NCI-H748 treated with DMSO at 0.1 percent for 48 hours (cell line): ENCODE data around the gene PSMA6.
"Not testable (repeated sequence)": the region's sequence is repeated elsewhere in the genome, so short reads cannot be mapped to it uniquely, and the experiment has no call there.

Experiments used
- DNase-seq: peaks from one replicate; lab custom pipeline; 2025; lab: John Stamatoyannopoulos, UW

The PSMA6 gene

GRCh38 chr14:35344107-35344807 lies 52.1 kb downstream of the PSMA6 start:
- DNase-seq = no peak

GRCh38 chr14:35346738-35347322 lies 54.6 kb downstream of the PSMA6 start:
- DNase-seq = no peak

- DNase-seq = peak; percentile 22
Observed at GRCh38 chr14:35347323-35348043, 55.3 kb downstream of the PSMA6 start.

- not testable (repeated sequence) for DNase-seq
Observed at GRCh38 chr14:35348044-35348380, 55.8 kb downstream of the PSMA6 start.

- no peak for DNase-seq
Observed at GRCh38 chr14:35349496-35350365, 57.5 kb downstream of the PSMA6 start.

- DNase-seq = no peak
Observed at GRCh38 chr14:35351497-35351896, 59.3 kb downstream of the PSMA6 start.

GRCh38 chr14:35351897-35352273 lies 59.7 kb downstream of the PSMA6 start:
- DNase-seq = no peak

GRCh38 chr14:35352274-35353233 lies 60.4 kb downstream of the PSMA6 start:
- no peak for DNase-seq

GRCh38 chr14:35353409-35354172 lies 61.4 kb downstream of the PSMA6 start:
- no peak for DNase-seq

GRCh38 chr14:35355235-35355634 lies 63.1 kb downstream of the PSMA6 start:
- DNase-seq = not testable (repeated sequence)

GRCh38 chr14:35355981-35356841 lies 64.0 kb downstream of the PSMA6 start:
- DNase-seq = no peak

GRCh38 chr14:35359655-35360054 lies 67.5 kb downstream of the PSMA6 start:
- DNase-seq = not testable (repeated sequence)

- DNase-seq = no peak
Observed at GRCh38 chr14:35361141-35361480, 68.9 kb downstream of the PSMA6 start.

- DNase-seq = no peak
Observed at GRCh38 chr14:35362450-35362849, 70.3 kb downstream of the PSMA6 start.

- no peak for DNase-seq
Observed at GRCh38 chr14:35362911-35363374, 70.8 kb downstream of the PSMA6 start.

GRCh38 chr14:35365130-35366055 lies 73.2 kb downstream of the PSMA6 start:
- DNase-seq = no peak

GRCh38 chr14:35366056-35366451 lies 73.9 kb downstream of the PSMA6 start:
- no peak for DNase-seq

- DNase-seq = no peak
Observed at GRCh38 chr14:35366521-35366976, 74.4 kb downstream of the PSMA6 start.
